Measurements from ENCODE around the gene SPACA6. TPM values are rescaled to one million over a fixed set of nuclear protein-coding genes. Genes with fewer than 3 reads are reported as not detected.

The SPACA6 gene
- total RNA-seq, 2 donors from 2014 or later: 24.6 to 47.7 TPM

GRCh38 chr19:51689751-51690453, 3.2 kb upstream of the SPACA6 start:
- DNase-seq (ENCODE audit: low spot score): no peak
- Histone ChIP-seq H3K36me3 (no peaks in the 10 kb centered on the region), H3K27ac (peak overlapping the region; percentile 94 to 98), H3K9me3 (no peaks in the 10 kb centered on the region), H3K27me3 (replicated peaks; ENCODE audit: insufficient read depth) (no peaks in the 10 kb centered on the region), H3K4me1 (replicated peaks) (peaks cover 7% of the 10 kb centered on the region), H3K4me3 (peak overlapping the region; percentile 70 to 99)
- intact Hi-C loops (cut with DNase I): loop anchor here (2.0 to 5.0 kb wide), 2 partner anchors 15 to 98 kb away; no protein-coding TSS in a partner anchor
- TF ChIP-seq CTCF (IDR thresholded peaks at IDR 0.05) (peak in 1 of 4 experiments; percentile 2), POLR2AphosphoS5 (IDR thresholded peaks at IDR 0.05) (no peak), POLR2A (IDR thresholded peaks at IDR 0.05) (no peak)
- 2% methylated on average over 21 of the region's 21 CpGs for WGBS

GRCh38 chr19:51690454-51691073, 2.6 kb upstream of the SPACA6 start:
- TF ChIP-seq CTCF (IDR thresholded peaks at IDR 0.05): peak in 1 of 4 experiments; percentile 1
- TF ChIP-seq POLR2A (IDR thresholded peaks at IDR 0.05): peak; percentile 41
- TF ChIP-seq POLR2AphosphoS5 (IDR thresholded peaks at IDR 0.05): peak; percentile 87
- peak overlapping the region; percentile 70 to 99 for H3K4me3 ChIP-seq
- no peaks in the 10 kb centered on the region for H3K9me3 ChIP-seq
- H3K4me1 ChIP-seq (replicated peaks): peaks cover 7% of the 10 kb centered on the region
- WGBS: under 1% methylated on average over 21 of the region's 21 CpGs
- peak; percentile 48 for DNase-seq (ENCODE audit: low spot score)
- no peaks in the 10 kb centered on the region for H3K36me3 ChIP-seq
- intact Hi-C loops (cut with DNase I): loop anchor here (2.0 to 5.0 kb wide), 2 partner anchors 14 to 98 kb away; no protein-coding TSS in a partner anchor
- peak overlapping the region; percentile 94 to 98 for H3K27ac ChIP-seq
- H3K27me3 ChIP-seq (replicated peaks; ENCODE audit: insufficient read depth): no peaks in the 10 kb centered on the region

- intact Hi-C loops (cut with DNase I): loop anchor here (2.0 to 5.0 kb wide), 2 partner anchors 14 to 99 kb away; no protein-coding TSS in a partner anchor
- peak overlapping the region; percentile 94 to 98 for H3K27ac ChIP-seq
- DNase-seq (ENCODE audit: low spot score): no peak
- peak overlapping the region; percentile 70 to 99 for H3K4me3 ChIP-seq
- WGBS: 3% methylated on average over 9 of the region's 9 CpGs
- H3K9me3 ChIP-seq: no peaks in the 10 kb centered on the region
- H3K27me3 ChIP-seq (replicated peaks; ENCODE audit: insufficient read depth): no peaks in the 10 kb centered on the region
- TF ChIP-seq POLR2AphosphoS5 (IDR thresholded peaks at IDR 0.05) (no peak), CTCF (IDR thresholded peaks at IDR 0.05) (no peak), POLR2A (IDR thresholded peaks at IDR 0.05) (no peak)
- peaks cover 7% of the 10 kb centered on the region for H3K4me1 ChIP-seq (replicated peaks)
- H3K36me3 ChIP-seq: no peaks in the 10 kb centered on the region
Measured at GRCh38 chr19:51691074-51691583, 2.0 kb upstream of the SPACA6 start.

- no peaks in the 10 kb centered on the region for H3K9me3 ChIP-seq
- no peaks in the 10 kb centered on the region for H3K27me3 ChIP-seq (replicated peaks; ENCODE audit: insufficient read depth)
- DNase-seq (ENCODE audit: low spot score): no peak
- intact Hi-C loops (cut with DNase I): loop anchor here (2.0 to 5.0 kb wide), 2 partner anchors 13 to 100 kb away; no protein-coding TSS in a partner anchor
- H3K4me1 ChIP-seq (replicated peaks): peaks cover 7% of the 10 kb centered on the region
- H3K27ac ChIP-seq: peak overlapping the region; percentile 94 to 98
- H3K36me3 ChIP-seq: no peaks in the 10 kb centered on the region
- peak overlapping the region in 1 of 2 donors; percentile 99 for H3K4me3 ChIP-seq
- TF ChIP-seq POLR2A (IDR thresholded peaks at IDR 0.05): no peak
- TF ChIP-seq POLR2AphosphoS5 (IDR thresholded peaks at IDR 0.05): no peak
- no peak for TF ChIP-seq CTCF (IDR thresholded peaks at IDR 0.05)
- 13% methylated on average over 12 of the region's 12 CpGs for WGBS
Measured at GRCh38 chr19:51691584-51692428, 1.3 kb upstream of the SPACA6 start.

Data from prostate gland (tissue), 2 donors.